DOHH2 (cell line): ENCODE results near the gene TREH.

Source experiments
- EZH2phosphoT487 ChIP-seq: fragments of 200-600 bp; sonication (generic); IDR thresholded peaks from 2 replicates; pipeline ENCODE4 v1.6.1; 2017; ENCODE audit warnings: borderline replicate concordance, mild to moderate bottlenecking, antibody characterized with exemption, low read length, moderate library complexity, mixed read lengths
- TF ChIP-seq, protein P1 (sequence below): fragments of 200-600 bp; sonication (generic); IDR thresholded peaks from one replicate; pipeline ENCODE4 v1.5.1; 2014; ENCODE audit warnings: antibody characterized with exemption, mild to moderate bottlenecking, low read depth, low read length; ENCODE audit not compliant: poor library complexity, severe bottlenecking

DNA sequence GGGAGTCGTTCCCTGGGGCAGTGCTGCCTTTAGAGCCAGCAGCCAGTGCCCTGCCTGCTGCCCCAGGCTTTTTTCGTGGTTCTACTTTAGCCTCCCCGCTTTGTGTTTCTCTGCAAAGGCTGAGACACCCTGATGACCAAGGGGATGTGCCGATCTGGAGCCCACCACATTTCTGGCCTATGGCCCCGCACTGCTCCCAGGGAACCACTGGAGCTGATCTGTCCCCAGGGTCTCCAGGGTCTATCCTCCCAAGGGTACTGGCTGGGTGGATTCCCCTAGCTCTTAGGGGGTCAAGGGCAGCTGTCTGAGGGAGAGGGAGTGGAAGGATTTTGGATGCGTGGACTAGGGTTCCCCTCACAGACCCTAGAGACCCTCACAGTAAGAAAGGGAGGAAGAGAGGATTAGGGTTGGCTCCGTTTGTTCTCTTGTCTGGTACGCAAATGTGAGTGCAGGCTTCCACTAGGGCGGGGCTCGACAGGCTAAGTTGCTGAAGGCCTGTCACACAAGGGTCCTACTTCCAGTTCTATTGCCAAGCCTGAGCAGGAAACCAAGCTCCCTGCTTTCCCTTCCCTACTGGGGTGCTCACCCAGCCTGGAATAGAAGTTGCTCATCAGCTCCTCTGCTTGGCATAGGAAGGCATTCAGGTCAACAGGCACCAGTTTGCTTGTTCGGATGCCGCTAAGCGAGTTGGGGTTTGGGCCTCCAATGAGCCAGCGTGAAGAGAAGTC, 19.3 kb downstream of the TREH start:
- TF ChIP-seq, protein P1, sequence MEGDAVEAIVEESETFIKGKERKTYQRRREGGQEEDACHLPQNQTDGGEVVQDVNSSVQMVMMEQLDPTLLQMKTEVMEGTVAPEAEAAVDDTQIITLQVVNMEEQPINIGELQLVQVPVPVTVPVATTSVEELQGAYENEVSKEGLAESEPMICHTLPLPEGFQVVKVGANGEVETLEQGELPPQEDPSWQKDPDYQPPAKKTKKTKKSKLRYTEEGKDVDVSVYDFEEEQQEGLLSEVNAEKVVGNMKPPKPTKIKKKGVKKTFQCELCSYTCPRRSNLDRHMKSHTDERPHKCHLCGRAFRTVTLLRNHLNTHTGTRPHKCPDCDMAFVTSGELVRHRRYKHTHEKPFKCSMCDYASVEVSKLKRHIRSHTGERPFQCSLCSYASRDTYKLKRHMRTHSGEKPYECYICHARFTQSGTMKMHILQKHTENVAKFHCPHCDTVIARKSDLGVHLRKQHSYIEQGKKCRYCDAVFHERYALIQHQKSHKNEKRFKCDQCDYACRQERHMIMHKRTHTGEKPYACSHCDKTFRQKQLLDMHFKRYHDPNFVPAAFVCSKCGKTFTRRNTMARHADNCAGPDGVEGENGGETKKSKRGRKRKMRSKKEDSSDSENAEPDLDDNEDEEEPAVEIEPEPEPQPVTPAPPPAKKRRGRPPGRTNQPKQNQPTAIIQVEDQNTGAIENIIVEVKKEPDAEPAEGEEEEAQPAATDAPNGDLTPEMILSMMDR, result no peak
- no peak for TF ChIP-seq EZH2phosphoT487
